ENCODE measurements around the gene RHOU. TPM values are rescaled to one million over a fixed set of nuclear protein-coding genes. Genes with fewer than 3 reads are reported as not detected.

Gene RHOU
- total and polyA plus RNA-seq, 2 experiments from 2014 or later = 0.95 to 4.4 TPM

GRCh38 chr1:228795596-228795995, 60.3 kb downstream of the RHOU start:
- Mint-ChIP-seq H3K36me3 (ENCODE audit: low read depth) (no peaks in the 10 kb centered on the region), H3K9me3 (no peaks in the 10 kb centered on the region), H3K27ac (no peak overlapping the region), H3K4me3 (no peak overlapping the region), H3K27me3 (ENCODE audit: insufficient read depth, low read depth, poor library complexity) (no peaks in the 10 kb centered on the region), H3K4me1 (no peaks in the 10 kb centered on the region; the same call in 2 of the 3 replicates)
- TF ChIP-seq NANOG (IDR thresholded peaks at IDR 0.05; ENCODE audit: borderline replicate concordance) = no peak
- Histone ChIP-seq H3K9me2 (ENCODE audit: insufficient read depth) (no peaks in the 10 kb centered on the region), H3K27ac (ENCODE audit: low read depth) (no peak overlapping the region), H4K20me1 (replicated peaks; ENCODE audit: insufficient read depth) (no peaks in the 10 kb centered on the region), H2AFZ (no peak overlapping the region), H3K27me3 (ENCODE audit: insufficient read depth) (no peaks in the 10 kb centered on the region), H3K79me2 (replicated peaks; ENCODE audit: insufficient read depth) (no peaks in the 10 kb centered on the region), H3K36me3 (ENCODE audit: insufficient read depth) (no peaks in the 10 kb centered on the region), H3K4me3 (no peak overlapping the region), H3K4me1 (ENCODE audit: insufficient read depth) (no peaks in the 10 kb centered on the region), H3F3A (replicated peaks; ENCODE audit: low read depth) (no peaks in the 10 kb centered on the region), H3K4me2 (no peak overlapping the region)
- no peak for DNase-seq (ENCODE audit: low spot score)
- ATAC-seq = no peak

Other genes with a start within 250 kb of the RHOU start
- gene RNF187, start 248.1 kb upstream of the RHOU start, total RNA-seq (2014; rRNA removed; shearing (Covaris generic)) = 55.3 and 59.3 TPM in 2 replicates
- gene RNF187, start 248.1 kb upstream of the RHOU start, polyA plus RNA-seq (2016; fragmentation: Nextera tagmentation; extraction: Ambion mirVana) = 24.8 and 28.7 TPM in 2 replicates